ENCODE data around the gene SMNDC1.

GRCh38 chr10:110313674-110314073, 9.0 kb upstream of the SMNDC1 start:
- no peak for TF ChIP-seq CREB1 (IDR thresholded peaks at IDR 0.05; ENCODE audit: low read depth)
- TF ChIP-seq EP300 (IDR thresholded peaks at IDR 0.05; ENCODE audit: borderline replicate concordance), result no peak
- TF ChIP-seq REST (IDR thresholded peaks at IDR 0.05; ENCODE audit: low read depth), result no peak
- no peak for TF ChIP-seq MAX (IDR thresholded peaks at IDR 0.05)
- no peak for TF ChIP-seq TAF1 (IDR thresholded peaks at IDR 0.05; ENCODE audit: low read depth)
- TF ChIP-seq FOXM1 (IDR thresholded peaks at IDR 0.05; ENCODE audit: borderline replicate concordance, low read depth), result no peak
- TF ChIP-seq TEAD4 (IDR thresholded peaks at IDR 0.05), result no peak
- TF ChIP-seq RAD21 (IDR thresholded peaks at IDR 0.05; ENCODE audit: low read depth), result no peak
- TF ChIP-seq USF1 (IDR thresholded peaks at IDR 0.05), result no peak
- TF ChIP-seq EGR1 (IDR thresholded peaks at IDR 0.05), result no peak
- no peak for TF ChIP-seq NFIC (IDR thresholded peaks at IDR 0.05)
- TF ChIP-seq YY1 (IDR thresholded peaks at IDR 0.05; ENCODE audit: low read depth), result no peak

Measured in Ishikawa (cell line).